ENCODE data around the gene CTAGE9.
"Not testable (repeated sequence)": the region's sequence is repeated elsewhere in the genome, so short reads cannot be mapped to it uniquely, and the experiment has no call there.

Gene CTAGE9, protein sequence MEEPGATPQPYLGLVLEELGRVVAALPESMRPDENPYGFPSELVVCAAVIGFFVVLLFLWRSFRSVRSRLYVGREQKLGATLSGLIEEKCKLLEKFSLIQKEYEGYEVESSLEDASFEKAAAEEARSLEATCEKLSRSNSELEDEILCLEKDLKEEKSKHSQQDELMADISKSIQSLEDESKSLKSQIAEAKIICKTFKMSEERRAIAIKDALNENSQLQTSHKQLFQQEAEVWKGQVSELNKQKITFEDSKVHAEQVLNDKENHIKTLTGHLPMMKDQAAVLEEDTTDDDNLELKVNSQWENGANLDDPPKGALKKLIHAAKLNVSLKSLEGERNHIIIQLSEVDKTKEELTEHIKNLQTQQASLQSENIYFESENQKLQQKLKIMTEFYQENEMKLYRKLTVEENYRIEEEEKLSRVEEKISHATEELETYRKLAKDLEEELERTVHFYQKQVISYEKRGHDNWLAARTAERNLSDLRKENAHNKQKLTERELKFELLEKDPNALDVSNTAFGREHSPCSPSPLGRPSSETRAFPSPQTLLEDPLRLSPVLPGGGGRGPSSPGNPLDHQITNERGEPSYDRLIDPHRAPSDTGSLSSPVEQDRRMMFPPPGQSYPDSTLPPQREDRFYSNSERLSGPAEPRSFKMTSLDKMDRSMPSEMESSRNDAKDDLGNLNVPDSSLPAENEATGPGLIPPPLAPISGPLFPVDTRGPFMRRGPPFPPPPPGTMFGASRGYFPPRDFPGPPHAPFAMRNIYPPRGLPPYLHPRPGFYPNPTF

DNA sequence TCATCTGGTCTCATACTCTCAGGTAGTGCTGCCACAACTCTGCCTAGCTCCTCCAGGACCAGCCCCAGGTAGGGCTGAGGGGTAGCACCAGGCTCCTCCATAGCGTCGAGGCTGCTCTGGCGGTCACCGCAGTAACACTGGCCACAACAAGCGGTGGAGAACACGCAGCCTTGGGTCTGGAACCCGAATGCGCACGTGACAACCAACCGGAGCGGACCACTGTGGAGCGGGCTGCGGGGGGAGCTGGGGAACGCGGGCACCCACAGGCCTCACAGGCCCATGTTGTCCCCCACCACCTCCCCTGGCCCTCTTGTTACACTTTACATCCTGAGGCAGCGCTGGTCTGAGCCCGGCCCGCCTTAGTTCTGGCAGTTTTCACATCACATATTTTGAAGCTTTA is at the start of gene CTAGE9:
TSS of gene CTAGE9 (minus strand) at position 101 of the 400 bp plus-strand sequence. CDS start at position 101, 0 bp downstream.
- DNase-seq, result not testable (repeated sequence)

DNA sequence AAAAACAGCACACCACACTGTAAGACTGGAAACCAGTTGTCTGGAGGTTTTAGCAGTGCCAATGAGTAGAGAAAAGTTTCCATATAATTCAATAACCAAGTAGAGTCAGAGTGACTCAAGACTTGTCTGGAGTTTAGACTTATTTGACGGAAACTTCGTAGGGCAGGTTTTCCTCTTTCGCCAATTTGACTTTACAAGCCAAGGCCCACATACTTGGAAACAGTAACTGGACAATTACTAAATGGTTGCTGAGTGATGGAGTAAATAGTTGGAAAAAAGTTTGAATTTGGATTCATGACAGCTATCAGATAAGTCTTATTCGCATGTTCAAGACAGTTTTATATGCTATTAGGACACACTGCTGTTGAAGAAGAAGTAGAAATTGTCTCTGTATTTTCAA is 48.1 kb upstream of the CTAGE9 start:
- no peak for DNase-seq

DNA sequence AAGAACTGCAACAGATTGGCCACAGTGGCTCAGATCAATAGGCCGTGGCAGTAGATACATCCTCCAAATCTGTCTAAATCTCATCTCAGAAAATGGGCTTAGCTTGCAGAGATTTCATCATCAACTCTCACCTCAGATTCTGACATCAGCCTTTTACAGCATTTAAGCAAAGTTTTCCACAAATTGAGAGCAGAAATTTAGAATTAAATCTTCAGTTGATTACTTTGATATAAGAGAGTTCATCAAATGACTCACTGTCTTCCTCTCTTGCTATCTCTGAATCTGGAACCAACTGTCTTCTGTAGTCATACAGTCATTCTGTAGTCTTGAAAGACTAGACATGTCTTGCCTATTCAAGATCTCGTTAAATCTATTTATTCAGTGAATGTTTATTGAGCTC is 45.2 kb upstream of the CTAGE9 start:
- DNase-seq, result no peak

DNA sequence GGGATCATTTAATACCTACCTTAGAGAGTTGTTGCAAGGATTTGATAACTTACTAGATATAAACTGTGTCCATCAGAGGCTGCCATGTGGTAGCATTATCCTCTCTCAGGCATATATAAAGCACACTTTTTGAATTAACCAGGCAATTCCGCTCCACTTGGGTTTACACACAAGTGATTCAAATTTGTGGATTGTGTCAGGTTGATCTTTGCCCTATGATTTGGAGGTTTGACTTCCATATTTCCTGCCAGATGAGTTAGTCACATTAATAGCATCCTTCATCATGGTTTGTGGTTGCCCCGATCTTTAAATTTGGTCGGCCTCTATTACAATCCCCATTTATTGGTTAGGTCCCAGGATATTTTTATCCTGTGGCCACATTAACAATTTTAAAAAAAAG is 44.8 kb upstream of the CTAGE9 start:
- no peak for DNase-seq

GRCh38 chr6:131754715-131755567 is 44.1 kb upstream of the CTAGE9 start:
- DNase-seq, result no peak

- DNase-seq, result no peak
These were observed 43.3 kb upstream of the CTAGE9 start for GRCh38 chr6:131754088-131754487.

- DNase-seq, result not testable (repeated sequence)
These were observed 40.3 kb upstream of the CTAGE9 start for GRCh38 chr6:131751012-131751715.

GRCh38 chr6:131749023-131749422 is 38.2 kb upstream of the CTAGE9 start:
- no peak for DNase-seq

DNA sequence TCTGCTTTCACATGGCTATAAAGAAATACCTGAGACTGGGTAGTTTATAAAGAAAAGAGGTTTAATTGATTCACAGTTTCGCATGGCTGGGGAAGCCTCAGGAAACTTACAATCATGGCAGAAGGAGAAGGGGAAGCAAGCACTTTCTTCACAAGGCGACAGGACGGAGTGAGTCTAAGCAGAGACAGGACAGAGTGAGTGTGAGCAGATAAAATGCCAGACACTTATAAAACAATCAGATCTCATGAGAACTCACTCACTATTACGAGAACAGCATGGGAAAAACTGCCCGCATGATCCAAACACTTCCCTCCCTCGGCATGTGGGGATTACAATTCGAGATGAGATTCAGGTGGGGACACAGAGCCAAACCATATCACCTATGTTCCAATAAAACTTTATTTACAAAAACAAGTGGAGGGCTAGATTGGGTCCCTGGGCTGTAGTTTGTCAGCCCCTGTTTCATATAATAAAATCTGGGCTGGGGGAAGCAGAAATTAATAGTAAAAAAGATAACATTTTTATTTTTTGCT is 37.1 kb upstream of the CTAGE9 start:
- DNase-seq, result no peak

DNA sequence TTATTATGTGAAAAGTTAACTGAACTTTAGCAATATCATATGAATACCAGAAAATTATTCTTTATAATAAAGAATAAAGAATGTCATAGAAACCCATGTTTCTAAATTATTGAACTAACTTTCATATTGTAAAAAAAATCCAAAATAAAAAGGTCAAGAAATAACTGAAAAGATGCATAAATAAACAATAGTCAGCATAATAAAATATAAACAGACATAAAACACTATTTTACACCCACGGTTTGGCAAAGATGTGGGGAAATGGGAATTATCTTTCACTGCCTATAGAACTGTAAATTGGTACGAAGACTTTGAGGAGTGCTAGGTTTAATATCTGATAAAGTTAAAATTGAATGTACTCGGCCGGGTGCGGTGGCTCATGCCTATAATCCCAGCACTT is 34.7 kb upstream of the CTAGE9 start:
- DNase-seq, result no peak

DNA sequence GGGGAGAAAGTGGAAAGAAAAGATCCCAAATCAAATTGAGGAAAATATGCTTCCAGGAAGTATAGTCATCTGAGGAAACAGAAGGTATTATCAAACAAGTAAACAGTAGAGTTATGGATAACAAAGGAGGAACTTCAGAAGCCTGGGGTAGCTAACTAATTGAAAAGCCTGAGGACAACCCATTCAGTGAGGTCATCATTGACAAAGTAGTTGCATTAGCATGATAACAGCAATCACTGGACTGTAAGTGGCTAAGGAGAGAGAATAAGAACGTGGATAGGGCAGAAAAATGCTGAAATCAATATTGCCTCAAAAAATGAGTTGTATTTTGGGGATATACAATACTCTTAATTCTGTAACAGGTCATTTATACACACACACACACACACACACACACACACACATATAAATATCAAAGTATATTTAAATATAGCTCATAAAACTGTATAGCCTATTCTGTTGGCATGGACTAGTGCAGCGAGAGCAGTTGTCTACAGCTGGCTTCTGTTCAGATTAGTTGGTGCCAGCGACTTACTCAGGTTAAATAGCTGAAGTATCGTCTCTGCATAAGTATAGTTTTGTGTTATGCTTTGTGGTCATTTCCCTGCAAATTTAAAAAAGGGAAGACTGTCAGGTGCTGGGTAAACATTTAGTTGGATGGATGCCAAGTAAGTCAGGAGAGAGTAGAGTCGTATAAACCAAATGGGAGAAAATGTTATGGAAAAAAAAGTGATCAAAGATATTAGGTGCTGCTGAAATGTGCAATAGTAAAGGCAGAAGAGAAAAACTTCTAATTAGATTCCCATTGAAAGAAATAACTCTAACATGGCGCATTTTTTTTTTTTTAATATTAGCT is 33.8 kb upstream of the CTAGE9 start:
- DNase-seq, result no peak

- no peak for DNase-seq
These were observed 31.0 kb upstream of the CTAGE9 start for GRCh38 chr6:131741688-131742393.

- no peak for DNase-seq
These were observed 29.3 kb upstream of the CTAGE9 start for GRCh38 chr6:131740161-131740560.

- DNase-seq, result no peak
These were observed 28.3 kb upstream of the CTAGE9 start for GRCh38 chr6:131739136-131739535.

DNA sequence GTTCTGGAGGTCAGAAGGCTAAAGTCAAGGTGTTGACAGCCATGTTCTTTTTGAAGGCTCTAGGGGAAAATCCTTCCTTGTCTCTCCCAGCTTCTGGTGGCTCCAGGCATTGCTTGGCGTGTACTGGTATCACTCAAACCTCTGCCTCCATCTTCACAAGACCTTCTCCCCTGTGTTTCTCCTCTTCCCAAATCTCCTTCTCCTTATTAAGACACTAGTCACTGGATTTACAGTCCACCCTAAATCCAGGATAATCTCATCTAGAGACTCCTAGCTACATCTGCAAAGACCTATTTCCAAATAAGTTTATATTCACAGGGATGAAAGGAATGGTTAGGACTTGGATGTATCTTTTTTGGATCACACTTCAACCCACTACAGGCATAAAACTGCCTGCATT is 26.0 kb upstream of the CTAGE9 start:
- DNase-seq, result no peak

DNA sequence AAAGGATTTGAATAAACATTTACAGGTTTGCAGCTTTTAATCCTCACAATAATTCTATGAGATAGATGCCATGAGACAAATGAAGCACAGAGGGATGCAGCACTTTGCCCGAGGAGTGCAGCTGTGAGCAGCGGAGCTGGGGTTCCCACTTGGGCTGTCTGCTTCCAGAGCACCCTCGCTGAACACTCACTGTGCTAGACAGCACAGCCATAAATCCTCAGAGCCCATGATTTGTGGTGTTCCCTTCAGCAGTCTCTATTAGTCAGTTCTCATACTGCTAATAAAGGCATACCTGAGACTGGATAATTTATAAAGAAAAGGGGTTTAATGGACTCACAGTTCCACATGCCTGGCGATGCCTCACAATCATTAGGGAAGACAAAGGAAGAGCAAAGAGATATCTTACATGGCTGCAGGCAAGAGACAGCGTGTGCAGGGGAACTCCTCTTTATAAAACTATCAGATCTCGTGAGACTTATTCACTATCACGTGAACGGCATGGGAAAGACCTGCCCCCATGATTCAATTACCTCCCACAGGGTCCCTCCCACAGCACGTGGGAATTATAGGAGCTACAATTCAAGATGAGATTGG is 25.3 kb upstream of the CTAGE9 start:
- no peak for DNase-seq

GRCh38 chr6:131733376-131734016 is 22.7 kb upstream of the CTAGE9 start:
- DNase-seq, result no peak

GRCh38 chr6:131731224-131731623 is 20.4 kb upstream of the CTAGE9 start:
- DNase-seq, result no peak

DNA sequence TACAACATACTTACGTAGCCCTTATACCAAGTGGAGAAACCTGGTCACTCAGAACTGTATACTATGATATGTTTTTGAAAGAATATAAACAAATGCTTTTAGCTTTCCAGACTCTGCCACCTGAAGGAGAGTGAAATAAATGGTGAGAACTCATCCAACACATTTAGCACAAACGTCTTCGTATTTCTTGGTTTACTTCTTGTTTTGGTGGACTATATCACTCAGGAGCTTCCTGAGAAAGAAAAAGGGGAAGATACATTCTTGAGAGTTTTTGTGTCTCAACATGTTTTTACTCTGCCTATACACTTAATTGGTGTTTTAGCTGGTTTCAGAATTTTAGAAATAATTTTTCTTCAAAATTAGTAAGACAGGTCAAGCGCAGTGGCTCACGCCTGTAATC is 19.4 kb upstream of the CTAGE9 start:
- DNase-seq, result no peak

DNA sequence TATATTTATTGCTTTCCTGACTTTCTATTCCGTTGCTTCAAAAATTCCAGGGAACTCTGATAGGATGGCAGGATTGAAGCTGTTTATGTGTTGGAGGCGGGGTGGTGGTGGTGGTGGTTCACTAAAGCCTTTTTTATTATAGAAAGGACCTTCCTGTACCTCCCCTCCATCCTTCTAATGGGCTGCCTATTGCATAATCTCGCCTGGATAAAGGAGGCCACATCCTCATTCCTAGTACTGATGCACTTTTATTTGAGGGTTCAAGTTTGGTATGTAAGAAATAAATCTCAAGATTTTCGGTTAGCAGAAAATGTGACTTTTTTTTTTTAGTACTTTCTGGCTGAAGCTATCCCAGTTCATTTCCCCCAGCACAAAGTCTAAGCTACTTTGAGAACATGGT is 18.7 kb upstream of the CTAGE9 start:
- no peak for DNase-seq

Data from stimulated activated CD4-positive, alpha-beta T cell treated with anti-CD3 and anti-CD28 coated beads, Interleukin-1b, Interleukin-23, amount 100 ng/mL, for 48 hours (primary cell).